GM18499 (cell line): ENCODE data around the gene MKNK2.
"Not testable (repeated sequence)": the region's sequence is repeated elsewhere in the genome, so short reads cannot be mapped to it uniquely, and the experiment has no call there.

Experiments used
- ATAC-seq: cut with Tn5 transposase; IDR thresholded peaks from one replicate; pipeline ENCODE4 v1.9.1; 2021; ENCODE audit warnings: moderate number of reproducible peaks; ENCODE audit not compliant: insufficient read depth, unreplicated experiment

Gene MKNK2

GRCh38 chr19:2050991-2051772, at the start of gene MKNK2:
TSS of gene MKNK2 (minus strand) at chr19:2051244. CDS start at chr19:2050851, 393 bp downstream.
- no peak for ATAC-seq

DNA sequence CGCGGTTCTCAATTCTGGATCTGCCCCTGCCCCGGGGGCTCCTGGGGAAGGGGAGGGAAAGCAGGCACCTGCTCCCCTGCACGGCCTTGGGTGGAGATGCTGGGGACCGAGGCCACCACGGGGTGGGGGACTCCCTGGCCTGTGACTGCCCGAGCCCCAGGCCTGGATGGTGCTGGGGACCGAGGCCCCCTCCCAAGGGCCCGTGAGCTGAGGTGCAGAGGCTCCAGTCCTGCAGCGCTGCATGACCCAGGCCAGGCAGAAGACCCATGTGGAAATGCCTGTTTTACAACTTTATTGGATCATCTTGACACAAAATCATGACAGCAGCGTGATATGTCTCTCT, 49.6 kb upstream of the MKNK2 start:
- ATAC-seq, result no peak

GRCh38 chr19:2099937-2100718, 49.1 kb upstream of the MKNK2 start:
- ATAC-seq, result no peak

DNA sequence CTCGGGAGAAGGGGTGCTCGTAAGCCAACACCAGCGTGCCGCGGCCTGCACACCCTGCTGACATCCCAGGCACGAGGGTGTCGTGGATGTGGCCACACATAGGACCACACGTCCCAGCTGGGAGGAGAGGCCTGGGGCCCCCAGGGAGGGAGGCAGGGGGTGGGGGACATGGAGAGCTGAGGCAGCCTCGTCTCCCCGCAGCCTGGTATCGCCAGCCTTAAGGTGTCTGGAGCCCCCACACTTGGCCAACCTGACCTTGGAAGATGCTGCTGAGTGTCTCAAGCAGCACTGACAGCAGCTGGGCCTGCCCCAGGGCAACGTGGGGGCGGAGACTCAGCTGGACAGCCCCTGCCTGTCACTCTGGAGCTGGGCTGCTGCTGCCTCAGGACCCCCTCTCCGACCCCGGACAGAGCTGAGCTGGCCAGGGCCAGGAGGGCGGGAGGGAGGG, 48.0 kb upstream of the MKNK2 start:
- no peak for ATAC-seq

GRCh38 chr19:2097886-2098327, 46.9 kb upstream of the MKNK2 start:
- no peak for ATAC-seq

DNA sequence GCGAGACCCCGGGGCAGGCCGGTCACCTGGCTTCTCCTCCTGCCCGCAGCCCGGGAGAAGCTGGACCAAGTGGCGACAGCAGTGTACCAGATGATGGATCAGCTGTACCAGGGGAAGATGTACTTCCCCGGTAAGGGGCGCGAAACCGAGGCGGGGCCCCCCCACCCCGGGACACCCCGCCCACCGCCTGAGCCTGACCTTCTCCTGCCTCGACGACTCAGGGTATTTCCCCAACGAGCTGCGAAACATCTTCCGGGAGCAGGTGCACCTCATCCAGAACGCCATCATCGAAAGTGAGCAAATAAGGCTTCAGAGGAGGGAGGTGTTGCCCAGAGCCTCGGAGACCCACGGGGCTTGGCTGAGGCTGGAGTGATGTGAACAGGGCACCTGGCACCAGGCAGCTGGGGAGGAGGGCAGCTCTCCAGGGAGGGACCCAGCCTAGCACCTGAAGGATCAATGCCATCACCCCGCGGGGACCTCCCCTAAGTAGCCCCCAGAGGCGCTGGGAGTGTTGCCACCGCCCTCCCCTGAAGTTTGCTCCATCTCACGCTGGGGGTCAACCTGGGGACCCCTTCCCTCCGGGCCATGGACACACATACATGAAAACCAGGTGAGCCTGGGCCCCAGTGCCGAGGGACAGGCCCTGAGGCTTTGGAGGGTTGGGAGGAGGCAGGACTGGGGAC, 46.3 kb upstream of the MKNK2 start:
- ATAC-seq, result no peak

- ATAC-seq, result peak; percentile 39
Observed at GRCh38 chr19:2096480-2097202, 45.6 kb upstream of the MKNK2 start, which contains the start of gene IZUMO4. TSS of gene IZUMO4 (plus strand) at chr19:2096915. CDS start at chr19:2096946, 31 bp downstream.

DNA sequence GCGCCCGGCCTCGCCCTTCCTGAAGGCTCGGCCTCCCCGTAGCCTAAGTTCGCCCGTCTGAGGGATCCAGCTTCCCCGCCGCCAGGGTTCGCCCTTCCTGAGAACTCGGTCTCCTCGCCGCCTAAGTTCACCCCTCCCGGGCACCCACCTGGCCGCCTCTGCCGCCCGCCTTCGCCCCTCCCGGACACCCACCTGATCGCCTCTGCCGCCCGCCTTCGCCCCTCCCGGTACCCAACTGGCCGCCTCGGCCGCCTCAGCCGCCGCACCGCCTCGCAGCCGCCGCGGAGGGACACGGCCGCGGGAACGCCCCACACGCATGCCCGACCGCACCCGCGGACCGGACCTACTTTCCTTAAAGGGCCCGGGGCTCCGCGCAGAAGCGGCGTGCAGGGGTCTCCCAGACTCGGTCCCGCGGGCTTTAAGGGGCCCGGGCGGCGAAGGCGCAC, 45.0 kb upstream of the MKNK2 start, which contains the start of gene MOB3A:
TSS of gene MOB3A (minus strand) at position 293 of the 446 bp plus-strand sequence. CDS start 17,766 bp downstream, outside the sequence.
- ATAC-seq, result peak; percentile 22

DNA sequence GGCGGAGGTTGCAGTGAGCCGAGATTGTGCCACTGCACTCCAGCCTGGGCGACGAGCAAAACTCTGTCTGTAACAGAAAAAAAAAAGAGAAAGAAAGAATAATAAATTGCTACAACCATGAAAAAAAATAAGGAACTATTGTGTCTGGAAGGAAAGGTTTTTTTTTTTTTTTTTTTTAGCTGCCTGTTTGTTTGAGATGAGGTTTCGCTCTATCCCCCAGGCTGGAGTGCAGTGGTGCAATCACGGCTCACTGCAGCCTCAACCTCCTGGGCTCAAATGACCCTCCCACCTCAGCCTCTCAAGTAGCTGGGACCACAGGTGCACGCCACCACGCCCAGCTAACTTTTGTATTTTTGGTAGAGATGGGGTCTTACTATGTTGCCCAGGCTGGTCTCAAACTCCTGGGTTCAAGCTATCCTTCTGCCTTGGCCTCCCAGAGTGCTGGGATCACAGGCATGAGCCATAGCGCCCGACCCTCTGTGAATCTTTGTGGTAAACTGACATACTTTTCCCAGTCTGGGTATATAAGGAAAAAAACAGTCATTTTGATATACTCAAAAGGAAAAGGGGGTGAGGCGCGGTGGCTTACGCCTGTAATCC, 41.0 kb upstream of the MKNK2 start:
- not testable (repeated sequence) for ATAC-seq

DNA sequence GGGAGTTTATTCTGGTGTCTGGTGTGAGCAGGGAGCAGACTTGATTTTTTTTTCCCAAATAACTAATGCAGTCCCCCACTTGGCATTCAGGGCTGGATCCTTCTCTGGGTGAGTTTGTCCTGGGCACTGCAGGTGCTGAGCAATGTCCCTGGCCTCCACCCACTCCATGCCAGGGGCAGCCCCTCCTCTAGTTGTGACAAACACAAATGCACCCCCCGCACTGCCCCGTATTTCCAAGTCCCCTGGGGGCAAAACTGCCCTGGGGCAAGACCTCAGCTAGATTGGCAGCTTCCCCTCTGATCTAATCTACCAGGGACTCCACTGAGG, 38.6 kb upstream of the MKNK2 start:
- ATAC-seq, result no peak

DNA sequence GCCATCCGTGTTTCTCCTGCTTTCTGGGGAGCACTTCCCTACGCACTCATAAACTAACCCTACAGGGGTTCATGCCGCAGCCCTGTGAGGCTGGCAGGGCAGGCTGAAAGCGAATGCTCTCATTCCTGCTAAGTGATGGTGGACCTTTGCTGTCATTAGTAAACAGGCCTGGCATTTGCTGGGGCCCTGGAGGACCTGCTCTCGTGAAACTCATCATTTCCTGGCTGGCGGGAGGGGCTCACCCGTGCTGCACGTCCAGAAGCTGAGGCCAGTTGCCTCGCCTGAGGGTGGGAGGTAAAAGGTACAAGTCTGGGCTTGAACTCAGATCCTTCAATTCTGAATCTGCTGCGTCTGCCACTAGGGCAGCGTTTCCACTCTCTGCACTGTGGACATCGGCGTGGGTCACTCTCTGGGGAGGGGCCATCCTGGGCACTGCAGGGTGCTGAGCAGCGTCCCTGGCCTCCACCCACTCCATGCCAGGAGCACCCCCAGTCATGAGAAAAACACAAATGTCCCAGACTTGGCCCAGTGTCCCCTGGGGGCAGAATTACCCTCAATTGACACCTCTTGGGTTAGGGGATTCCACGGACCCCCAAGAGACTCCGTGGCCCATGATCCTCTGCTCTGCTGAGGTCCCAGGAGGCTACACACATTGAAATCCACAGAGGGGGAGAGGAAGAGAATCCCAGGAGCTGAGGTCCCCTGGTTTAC, 38.1 kb upstream of the MKNK2 start:
- no peak for ATAC-seq

DNA sequence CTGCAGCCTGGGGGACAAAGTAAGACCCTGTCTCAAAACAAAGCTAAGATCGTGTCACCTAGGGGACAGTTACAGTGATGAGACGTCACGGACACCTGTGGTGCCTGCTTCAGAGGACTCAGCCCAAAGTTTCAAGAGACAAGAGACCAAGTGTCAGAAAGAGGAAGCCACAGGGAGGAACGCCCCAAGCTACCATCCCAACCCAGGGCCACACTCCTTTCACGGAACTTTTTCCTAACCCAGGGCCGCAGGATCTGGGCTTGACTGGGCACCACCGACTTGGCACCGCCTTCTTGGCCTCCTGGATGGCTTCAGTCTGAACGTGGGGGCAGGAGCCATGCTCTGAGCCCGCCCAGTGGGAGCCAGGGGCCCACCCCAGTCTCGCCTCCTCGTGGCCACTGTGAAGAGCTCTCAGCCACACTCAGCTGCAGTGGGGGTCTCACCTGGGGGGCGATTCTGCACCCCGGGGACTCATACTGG, 36.6 kb upstream of the MKNK2 start:
- ATAC-seq, result no peak

- not testable (repeated sequence) for ATAC-seq
Observed at GRCh38 chr19:2086695-2087620, 35.9 kb upstream of the MKNK2 start.

- no peak for ATAC-seq
Observed at GRCh38 chr19:2084993-2085720, 34.1 kb upstream of the MKNK2 start.

DNA sequence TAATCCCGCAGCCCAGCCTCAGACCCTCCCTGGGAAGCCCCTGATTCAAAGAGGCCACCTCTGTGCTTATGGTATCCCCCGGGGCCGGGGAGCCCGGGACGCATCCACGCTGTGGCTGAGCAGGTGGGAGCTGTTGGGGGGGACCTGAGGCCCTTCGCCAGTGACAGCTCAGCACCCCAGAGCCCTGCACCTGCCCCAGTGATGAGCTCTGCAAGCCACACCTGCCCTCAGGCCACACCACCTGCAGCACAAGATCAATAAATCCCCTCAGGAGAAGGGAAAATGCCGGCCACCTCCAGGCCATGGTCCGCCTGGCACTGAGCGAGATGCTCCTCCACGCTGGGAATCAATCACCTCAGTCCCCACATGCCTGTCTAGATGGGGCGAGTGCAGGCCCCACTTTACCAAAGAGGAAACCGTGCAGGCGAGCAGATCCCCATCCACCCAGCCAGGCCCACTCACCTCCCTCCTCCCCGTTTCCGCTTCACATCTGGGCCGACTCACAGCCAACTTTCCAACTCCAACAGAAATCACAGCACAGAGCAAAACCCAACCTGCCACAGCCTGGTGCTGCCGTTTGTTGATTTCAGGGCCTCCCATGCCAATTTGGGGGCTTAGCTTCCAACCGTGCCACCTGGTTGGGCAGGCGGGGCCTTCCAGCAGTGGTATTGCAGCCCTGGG, 32.3 kb upstream of the MKNK2 start:
- ATAC-seq, result no peak

DNA sequence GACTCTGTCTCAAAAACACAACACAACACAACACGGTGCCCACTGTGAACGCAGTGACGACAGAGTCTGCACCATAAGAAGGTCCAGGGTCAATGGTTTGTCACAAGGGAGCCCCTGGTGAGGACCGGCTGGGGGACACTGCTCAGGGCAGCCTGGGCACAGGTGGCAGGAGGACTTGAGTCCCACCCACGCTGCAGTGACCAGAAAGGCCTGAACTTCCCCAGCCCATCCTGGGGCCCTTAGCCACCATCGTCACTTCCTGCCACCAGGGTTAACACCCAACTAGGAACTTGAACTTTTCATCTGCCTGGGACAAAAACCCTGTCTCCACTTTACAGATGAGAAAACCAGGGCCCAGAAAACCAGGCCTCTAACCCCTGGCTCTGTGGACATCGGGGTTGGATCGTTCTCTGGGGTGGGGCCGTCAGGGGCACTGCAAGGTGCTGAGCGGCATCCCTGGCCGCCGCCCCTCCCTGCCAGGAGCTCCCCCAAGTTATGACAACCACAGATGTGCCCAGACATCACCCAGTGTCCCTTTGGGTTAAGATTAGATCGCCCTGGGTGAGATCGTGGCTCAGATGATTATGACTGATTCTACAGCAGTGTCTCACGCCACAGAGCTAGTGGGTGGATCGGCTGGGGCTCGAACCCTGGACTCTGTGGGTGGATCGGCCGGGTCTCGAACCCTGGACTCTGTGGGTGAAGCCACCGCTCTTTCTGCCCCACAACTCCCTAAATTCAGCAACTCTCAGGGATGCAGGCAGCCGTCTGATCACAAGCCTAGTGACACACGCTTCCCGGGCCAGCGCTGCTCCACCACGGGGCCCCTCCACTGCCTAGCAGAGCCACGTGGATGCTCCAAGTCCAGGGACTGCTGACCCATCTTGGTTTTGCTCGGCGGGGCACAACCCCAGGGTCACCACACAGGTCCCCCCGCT, 31.1 kb upstream of the MKNK2 start:
- no peak for ATAC-seq
